GM11168 (cell line): ENCODE results near the gene LYST.
"Not testable (repeated sequence)": the region's sequence is repeated elsewhere in the genome, so short reads cannot be mapped to it uniquely, and the experiment has no call there.

Source experiments
- in situ Hi-C: fragments of 300-500 bp; cut with MboI; formaldehyde crosslinking; loops from one replicate; pipeline ENCODE4 v1.12.0; 2022; ENCODE audit warnings: low sequenced_read_pairs; ENCODE audit not compliant: unreplicated experiment

LYST gene

DNA sequence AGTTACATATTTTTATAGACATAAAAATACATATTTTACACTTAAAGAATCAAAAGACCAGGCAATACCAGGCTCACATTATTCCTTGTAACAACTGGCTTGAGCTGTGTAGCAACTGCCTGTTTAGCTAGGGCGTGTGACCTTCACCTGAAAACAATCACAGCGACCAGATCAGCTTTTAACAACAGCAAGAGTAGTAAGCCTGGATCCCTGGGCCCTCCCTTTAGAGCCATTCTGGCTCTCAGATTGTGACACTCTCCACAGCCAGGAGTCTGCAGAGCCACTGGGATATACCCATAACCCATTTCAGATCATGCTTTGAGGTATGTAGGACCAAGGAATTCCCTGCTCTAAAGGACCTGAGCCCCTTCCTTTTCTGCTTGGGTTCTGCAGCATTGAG lies 187.7 kb downstream of the LYST start:
- in situ Hi-C loops = no loop called here

DNA sequence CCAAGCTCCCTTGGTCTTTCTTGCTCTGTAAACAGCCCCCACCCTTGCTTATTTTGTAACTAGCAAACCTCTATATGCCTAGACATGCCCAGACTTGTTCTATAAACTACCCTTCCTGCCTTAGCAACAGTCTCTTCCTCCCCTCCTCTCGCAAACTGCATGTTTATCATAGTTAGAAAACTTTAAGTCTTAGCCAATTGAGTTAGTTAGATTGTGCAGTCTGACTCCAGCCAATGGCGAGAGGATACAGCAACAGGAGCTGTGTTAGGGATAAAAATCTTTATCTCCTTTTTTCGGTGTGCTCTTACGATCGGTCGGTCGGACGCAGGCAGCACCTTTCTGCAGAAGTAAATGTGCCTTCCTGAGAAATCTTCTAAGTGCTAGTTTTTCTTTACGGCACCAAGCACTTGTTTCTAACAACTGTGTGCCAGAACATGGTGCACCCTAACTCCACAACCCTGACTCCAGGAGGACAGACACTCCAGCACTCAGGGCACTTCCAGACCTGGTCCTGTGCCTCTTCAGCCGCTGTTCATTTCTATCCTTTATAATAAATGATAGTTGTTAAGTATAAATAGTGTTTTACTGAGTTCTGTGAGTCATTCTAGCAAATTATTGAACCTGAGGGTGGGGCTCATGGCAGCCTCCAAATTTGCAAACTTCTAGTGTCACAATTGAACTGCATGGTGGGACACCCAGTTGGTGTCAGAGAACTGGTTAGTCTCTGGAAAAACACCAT lies 191.4 kb downstream of the LYST start:
- in situ Hi-C loops = no loop called here

DNA sequence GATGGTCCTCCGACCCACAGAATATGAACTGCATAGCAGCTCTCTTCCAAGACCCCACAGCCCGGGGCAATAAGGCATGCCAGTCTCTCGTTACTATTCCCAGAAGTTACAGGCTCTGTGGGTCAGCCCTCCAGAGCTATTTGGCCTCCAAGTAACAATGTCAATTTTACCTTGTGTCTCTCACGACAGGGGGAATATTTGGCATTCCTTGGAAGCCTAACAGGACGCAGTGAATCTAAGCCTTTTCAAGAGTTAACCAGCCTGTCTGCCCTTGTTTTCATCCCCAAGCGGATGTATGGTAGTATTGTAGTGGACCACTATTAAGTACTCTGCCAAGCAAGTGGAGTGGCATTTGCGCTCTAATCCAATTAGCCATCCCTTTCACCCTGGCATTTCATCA lies 192.7 kb downstream of the LYST start:
- in situ Hi-C loops = no loop called here

DNA sequence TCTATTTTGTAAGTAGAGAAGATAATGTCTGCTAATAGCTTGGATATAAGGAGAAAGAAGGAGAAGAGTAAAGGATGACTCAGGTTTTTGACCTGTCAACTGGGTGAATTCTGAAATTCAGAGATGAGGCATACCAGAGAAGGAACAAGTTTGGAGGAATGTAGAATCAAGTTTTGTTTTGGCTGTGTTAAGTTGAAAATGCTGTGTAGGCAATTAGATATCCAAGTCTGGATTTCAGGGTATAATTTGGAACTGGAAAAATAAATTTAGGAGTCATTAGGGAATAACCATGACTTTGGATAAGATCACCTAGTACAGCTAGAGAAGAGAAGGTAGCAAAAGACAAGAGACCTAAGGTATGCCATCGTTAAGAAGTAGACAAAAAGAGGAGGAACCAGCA lies 194.7 kb downstream of the LYST start:
- in situ Hi-C loops = no loop called here

DNA sequence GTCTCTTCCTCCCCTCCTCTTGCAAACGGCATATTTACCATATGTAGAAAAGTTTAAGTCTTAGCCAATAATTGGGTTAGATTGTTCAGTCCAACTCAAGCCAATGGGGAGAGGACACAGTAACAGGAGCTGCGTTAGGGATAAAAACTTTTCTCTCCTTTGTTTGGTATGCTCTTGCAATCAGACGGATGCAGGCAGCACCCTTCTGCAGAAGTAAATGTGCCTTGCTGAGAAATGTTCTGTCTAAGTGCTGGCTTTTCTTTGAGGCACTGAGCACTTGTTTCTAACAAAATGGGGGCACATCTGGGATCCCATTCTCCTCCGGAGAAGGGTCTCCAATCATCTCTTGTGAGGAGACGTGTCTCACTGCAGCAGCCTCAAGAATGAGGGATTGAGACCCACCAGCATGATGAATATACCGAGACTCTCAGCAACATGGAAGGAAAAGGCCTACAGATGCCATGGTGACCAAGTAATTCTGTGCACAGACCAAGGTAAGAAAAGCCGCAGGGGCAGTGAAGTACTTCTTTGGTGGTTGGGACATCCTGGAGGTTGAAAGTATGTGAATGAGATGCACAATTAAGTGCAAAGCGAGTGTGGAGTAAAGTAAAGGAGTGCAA lies 196.4 kb downstream of the LYST start:
- in situ Hi-C loops = no loop called here

DNA sequence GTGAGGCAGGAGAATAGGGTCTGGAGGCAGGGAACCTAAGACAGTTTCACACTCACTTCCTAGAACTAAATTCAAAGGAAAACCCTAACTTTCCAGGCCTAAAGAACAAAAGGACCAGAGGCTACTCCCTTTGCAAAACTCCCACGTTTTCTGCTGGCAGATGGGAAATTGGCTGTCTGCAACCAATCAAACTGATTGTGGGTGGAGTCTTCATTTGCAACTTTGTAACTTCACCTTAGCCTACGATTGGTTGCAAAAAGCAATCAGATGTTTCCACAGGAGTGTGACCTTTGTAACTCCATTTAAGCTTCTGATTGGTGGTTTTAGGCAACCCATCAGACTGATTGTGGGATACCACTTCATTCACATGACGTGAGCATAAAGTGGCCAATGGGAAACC lies 197.4 kb downstream of the LYST start:
- in situ Hi-C loops = no loop called here

DNA sequence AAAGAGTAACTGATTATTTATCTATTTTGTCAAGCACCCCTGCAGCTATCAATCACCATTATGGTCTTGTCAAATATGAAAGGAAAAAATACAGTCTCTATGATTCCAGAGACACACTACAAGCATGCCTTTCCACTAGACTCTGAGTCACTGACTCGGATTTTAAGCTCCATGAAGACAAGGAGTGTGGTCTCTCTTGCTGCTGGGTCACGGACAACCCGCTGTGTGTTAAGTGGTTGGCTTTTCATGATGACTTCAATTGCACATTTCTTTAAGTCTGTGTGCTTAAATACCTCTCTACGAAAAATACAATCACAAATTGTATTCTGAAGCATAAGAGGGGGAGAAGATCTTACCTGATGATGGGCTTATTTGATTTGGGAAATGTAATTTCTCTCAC lies 203.1 kb downstream of the LYST start:
- in situ Hi-C loops = no loop called here

DNA sequence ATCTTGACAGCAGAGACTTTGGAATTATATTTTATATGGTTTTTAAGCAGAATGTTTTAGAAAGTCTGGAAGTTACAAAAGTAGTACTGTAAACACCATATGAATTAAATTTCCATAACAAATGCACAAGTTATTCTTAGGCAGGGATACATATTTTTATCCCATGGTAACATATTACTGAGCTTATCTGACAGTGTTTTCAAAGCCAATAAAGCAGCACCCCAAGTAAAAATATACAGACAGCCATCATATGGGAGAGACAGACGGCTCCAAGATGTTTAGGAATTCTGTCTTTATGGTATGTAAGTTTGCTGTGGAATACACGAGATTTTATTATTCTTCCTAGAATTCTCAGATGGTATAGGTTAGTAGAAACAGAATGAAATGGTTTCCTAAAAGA lies 205.1 kb downstream of the LYST start:
- in situ Hi-C loops = no loop called here

DNA sequence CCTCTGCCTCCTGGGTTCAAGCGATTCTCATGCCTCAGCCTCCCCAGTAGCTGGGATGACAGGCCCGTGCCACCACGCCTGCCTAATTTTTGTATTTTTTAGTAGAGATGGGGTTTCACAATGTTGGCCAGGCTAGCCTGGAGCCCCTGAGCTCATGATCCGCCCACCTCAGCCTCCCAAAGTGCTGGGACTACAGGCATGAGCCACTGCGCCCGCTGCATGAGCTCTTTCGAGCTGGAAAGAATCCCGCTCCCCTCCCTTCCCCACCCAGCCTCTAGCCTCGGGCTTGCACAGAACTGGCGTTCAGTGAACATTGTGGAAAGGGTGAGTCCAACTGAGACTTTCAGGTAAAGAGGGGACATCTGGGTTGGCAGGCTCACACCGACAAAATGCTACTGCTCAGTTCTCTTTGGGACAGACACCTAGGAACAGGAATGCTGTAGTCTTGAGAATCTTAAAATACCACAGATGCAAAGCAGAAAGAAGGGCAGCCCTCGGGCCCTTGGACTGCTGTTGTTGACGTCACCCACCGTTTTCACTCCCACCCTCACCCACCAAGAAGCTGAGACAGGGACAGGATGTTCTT lies 207.4 kb downstream of the LYST start:
- in situ Hi-C loops = no loop called here

DNA sequence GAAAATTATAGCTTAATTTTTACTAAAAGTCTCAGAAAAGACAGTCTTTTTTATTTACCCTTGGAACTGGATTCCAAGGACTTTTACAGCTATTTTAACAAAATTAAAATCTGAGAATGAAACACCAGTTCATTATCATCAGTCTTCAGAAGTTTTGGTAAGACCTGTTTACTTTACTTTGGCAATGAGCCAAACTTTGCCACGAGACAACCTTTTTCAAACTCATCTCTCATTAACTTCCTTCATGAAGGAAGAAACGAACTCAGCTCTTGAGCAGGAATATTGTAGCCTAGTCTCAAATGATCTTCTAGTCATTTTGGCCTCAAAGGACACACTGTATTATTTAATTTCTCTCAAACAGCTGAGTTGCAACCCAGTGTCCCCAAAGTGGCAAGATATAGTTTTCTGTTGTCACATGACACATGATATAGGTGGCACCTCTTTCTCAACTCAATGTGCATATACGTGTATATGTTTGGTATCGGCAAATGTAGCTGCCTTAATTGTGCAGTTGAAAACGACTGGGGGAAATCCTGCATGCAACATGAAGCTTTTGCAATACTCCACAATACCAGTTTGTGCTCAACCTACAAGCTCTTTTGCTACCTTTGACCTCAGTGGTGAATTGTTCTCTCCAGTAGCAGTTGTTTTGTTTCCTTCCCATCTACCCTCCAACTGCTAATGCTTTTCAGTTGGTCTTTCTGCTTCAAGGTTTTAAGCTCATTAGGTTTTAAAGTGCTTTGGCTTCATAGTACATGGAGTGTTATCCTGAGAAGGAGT lies 208.8 kb downstream of the LYST start:
- in situ Hi-C loops = no loop called here

DNA sequence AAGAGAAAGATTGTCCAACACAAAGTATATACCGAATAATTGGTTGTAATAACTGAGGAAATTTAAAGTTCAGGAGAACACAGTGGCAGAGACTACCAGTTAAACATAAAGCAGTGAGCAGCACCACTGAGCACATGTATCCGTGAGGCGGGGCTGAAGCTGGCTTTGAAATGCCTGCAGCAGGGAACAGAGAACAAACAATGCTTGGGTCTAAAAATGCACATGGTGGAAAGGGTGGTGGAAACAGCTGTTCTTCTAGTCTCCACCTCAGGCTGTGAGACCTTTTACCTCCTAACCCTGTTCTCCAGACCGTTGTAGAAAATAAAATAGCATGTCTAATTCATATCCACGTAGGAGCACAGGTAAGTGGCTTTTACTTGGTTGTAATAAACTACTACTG lies 209.4 kb downstream of the LYST start:
- in situ Hi-C loops = no loop called here

DNA sequence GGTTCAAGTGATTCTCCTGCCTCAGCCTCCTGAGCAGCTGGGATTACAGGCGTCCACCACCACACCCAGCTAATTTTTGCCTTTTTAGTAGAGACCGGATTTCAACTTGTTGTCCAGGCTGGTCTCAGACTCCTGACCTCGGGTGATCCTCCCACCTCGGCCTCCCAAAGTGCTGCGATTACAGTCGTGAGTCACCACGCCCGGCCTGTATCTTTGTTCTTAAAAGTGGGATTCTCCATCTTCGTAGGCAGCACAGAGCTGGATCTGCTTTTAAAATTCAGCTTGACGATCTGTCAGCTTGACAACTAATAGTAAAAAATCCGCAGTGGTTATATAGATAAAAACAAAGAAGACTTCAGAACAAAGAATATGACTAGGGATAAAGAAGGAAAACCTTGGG lies 214.3 kb downstream of the LYST start:
- in situ Hi-C loops = no loop called here

DNA sequence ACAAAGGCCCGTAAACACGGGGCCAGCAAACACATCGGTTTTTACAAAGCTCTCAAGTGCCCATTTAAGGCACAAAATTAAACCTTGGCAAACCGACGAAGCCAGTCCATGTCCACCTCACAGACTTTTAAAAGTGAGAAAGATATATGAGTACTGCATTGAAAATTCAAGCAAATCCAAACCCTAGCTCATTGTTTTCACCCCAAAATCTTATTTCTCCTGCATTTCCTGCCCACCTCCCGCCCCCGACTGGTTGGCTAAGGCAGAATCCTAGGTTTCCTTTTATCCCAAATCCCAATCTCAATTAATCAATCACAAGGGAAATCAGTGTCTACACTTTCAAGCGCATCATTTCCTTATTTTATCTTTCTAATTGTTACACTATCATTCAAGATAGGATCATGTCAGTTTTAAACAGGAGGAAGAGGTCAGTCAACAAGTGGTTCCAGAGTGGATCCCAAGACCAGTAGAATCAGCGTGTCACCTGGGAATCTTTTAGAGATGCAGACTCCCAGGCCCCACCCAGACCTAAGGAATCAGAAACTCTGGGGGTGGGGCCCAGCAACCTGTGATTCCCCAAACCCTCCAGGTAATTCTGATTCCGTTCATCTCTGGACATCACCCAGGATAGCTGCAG lies 215.4 kb downstream of the LYST start:
- in situ Hi-C loops = no loop called here

DNA sequence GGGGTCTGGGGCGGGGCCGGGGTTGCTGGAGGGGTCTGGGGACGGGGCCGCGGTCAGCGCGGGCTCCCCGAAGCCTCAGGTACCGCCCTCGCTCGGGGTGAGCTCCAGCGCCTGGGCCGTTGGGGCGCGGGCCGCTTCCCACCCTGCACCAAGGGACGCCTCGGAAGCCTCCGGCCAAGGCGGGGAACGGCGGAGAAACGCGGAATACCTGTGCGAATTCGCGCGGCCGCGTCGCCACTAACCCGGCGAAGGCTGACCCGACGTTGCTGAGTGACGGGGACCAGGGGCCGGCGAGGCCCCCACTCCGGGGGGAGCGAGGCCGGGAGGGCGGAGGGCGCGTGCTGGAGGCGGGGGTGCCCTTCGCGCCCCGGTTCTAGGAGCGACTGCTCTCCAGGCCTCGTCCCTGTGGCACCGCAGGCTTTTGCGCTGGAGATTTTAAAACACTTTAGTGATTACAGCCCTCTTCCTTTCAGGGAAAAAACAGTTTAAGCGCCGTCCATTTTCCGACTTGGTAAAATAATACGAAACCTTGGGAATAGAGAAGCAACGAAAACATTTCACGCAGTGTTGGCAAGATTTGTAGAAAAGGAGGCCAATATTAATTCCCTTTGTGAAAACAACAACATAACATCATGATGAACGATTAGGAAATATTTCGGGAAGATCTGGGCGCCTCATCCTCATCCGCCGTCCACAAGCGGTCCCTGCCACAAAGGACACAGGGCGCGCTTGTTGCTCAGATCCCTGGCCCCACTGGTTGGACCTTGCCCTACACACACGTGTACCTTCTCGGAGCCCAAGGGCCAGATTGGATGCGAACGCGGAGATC lies 216.2 kb downstream of the LYST start:
- in situ Hi-C loops = no loop called here

DNA sequence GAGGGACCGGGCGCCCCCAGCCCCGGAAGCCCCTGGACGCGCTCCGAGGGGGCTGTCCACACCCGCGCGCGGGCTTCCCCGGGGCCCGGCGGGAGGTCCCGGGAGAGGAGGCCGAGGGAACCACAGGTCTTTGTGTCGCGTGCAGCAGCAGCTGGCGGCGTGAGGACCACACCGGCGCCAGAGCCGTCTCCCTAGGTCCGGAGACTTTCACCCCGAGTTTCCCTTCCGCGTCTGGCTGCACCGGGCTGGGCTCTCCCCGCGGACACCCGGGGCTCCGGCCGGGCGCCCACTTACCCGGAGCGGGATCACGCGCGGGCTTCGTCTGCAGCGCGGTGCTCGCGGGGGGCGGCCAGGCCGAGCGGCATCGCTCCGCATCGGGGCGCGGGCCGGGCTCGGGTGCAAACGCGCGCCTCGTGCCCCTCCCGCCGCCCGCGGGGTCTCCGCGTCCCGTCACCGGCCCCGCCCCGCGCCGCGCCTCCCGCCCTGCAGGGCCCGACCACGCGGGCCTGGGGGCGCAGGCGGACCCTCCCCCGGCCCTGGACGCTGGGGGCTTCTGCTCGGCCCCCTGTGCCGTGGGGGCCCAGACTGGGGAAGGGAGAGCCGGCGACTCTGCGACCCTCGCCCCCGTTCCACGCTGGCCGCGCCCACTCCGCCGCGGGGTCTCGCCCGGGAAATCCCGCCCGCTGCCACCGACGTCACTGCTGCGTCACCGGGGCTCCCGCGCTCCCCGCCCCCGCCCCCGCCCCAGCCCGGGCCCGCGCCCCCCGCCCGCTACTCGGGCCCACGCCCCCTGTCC lies 217.1 kb downstream of the LYST start, which contains the start of gene GNG4:
Gene GNG4, minus strand, starts transcription at position 417 of the 796 bp plus-strand sequence. CDS start 65,946 bp downstream, outside the sequence.
- in situ Hi-C loops = no loop called here

DNA sequence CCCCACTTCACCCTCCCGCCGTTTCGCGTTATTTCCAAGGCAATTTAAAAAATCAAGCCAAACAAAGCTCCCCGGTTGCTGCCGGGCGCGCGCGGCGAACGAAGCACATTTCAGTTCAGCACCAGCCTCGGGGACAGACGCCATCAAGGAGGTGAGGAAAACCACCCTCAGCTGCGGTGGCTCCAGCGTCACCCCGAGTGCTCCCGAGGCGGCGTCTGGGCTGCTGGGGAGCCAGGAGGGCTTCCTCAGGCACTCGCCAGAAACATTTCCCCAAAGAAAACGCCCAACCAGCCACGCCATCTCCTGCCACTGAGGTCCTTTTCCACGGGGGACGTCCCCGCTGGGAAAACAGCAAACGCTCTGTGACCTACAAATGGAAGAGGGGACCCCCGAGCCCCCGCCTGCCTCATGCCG lies 217.7 kb downstream of the LYST start:
- in situ Hi-C loops = no loop called here

DNA sequence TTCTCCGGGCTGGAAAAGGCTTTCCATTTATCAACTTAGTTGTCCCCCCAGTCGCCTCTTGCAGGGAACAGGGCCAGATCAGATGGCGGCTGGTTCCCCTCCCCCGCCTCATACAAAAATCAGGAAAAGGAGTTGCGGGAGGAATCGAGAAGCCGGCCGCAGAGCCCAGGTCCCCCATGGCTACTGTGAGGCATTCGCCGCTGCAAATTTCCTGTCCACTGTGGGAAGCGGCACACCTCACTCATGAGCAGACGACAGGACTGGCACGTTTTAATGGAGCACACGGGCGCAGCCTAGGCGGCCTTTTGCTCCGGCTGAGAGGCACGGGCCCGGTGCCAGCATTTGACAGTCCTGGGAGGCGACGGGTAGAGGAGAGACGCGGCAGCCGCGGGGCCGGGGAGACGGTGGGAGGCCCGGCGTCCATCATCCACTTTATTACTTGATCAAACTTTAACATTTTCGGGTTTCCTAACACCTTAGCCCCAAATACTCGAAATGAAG lies 218.2 kb downstream of the LYST start:
- in situ Hi-C loops = no loop called here

DNA sequence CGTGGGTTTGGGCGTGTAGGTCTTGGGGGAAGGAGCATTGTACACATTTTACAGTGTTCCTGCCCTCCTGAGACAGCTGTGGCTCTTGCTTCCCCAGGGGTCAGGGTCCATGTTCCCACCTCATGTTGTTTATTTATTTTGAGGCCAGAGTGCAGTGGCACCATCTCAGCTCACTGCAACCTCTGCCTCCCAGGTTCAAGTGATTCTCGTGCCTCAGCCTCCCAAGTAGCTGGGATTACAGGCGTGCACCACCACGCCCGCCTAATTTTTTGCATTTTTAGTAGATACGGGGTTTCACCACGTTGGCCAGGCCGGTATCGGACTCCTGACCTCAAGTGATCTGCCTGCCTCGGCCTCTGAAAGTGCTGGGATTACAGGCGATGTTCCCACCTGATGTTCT lies 219.2 kb downstream of the LYST start:
- in situ Hi-C loops = not testable (repeated sequence)

DNA sequence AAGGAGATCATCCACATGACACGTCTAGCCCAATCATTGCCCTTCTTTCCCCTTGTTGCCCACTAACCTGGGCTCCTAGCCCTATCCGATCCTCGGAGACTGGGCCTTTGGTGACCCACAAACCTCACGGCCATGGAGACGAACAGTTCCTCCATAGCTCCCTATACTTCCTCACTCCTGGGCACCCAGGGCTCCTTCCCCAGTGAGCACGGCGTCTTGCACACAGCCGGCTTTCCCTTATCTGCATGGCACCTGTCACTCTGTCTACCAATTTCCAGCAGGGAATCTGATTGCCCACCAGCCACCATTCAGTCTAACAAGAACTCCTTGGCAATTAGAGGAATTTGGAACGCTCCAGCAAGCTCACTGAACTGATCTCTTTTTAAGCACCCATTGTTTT lies 220.2 kb downstream of the LYST start:
- in situ Hi-C loops = no loop called here
